Measurements from ENCODE around the gene XAF1.
"Not testable (repeated sequence)": the region's sequence is repeated elsewhere in the genome, so short reads cannot be mapped to it uniquely, and the experiment has no call there.

The XAF1 gene

GRCh38 chr17:6755281-6755680 is 565 bp upstream of the XAF1 start:
- no peak for DNase-seq

- peak; percentile 8 for DNase-seq
These were observed 682 bp downstream of the XAF1 start for GRCh38 chr17:6756425-6757031.

DNA sequence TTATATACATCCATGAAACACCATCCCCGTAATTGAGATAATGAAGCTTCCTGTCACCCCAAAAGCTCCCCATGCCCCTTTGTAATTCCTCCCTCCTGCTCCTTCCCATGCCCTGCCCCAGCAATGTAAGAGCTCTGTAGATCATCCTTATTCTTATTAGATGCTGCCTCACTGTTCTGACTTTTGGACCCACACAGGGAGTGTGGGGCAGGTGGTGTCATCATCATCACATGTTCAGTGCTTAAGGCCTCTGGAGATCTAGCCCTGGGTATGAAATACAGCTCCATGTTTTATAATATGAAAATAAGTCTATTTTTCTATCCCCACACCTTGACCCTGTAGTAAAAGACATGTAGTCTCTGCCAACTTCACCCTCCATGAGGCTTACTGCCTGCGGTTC is 1.9 kb downstream of the XAF1 start:
- DNase-seq, result no peak

DNA sequence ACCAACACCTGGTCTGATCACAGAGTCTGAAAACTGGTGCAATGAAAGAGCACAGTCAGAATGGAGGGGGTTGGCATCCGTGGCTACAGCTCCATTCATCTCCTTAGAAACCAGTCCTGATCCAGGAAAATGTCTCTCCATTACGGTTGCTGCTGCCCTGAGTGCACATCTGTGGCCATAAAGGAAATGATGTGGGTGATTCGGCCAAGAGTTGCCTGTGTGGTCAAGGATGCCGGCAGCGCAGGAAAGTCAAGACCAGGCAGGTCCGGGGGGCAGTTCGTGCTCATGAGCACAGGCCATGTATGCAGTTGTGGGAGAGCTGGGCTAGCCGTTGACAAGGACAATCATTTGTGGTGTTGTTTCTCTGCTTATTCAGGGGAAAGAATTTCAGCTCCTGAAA is 5.9 kb downstream of the XAF1 start:
- DNase-seq, result no peak

DNA sequence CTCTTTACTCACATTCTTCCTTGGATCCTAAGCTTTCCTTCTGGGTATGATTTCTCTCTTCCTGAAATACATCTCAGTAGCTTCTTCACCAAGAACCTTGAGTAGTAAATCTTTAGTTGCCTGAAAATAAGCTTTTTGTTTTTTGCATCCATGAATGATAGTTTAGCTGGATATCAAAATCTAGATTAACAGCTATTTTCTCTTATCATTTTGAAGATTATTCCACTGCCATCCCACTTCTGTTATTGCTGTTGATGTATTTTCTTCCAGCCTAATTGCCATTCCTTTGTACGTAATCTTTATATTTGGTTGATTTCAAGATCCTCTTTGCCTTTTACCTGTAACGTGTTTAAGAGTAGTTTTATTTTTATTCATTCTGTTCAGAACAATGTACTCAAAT is 12.6 kb downstream of the XAF1 start:
- no peak for DNase-seq

- DNase-seq, result no peak
These were observed 16.2 kb downstream of the XAF1 start for GRCh38 chr17:6772016-6772415.

DNA sequence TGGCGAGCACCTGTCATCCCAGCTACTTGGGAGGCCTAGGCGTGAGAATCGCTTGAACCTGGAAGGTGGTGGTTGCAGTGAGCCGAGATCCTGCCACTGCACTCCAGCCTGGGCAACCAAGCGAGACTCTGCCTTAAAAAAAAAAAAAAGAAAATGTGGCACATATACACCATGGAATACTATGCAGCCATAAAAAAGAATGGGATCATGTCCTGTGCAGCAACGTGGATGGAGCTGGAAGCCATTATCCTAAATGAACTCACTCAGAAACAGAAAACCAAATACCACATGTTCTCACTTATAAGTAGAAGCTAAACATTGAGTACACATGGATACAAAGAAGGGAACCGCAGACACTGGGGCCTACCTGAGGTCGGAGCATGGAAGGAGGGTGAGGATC is 19.1 kb downstream of the XAF1 start:
- DNase-seq, result not testable (repeated sequence)

GRCh38 chr17:6775871-6776405 is 20.1 kb downstream of the XAF1 start, which contains the start of gene FBXO39:
TSS of gene FBXO39 (plus strand) at chr17:6776215. CDS start at chr17:6779869, 3,654 bp downstream.
- DNase-seq, result no peak

DNA sequence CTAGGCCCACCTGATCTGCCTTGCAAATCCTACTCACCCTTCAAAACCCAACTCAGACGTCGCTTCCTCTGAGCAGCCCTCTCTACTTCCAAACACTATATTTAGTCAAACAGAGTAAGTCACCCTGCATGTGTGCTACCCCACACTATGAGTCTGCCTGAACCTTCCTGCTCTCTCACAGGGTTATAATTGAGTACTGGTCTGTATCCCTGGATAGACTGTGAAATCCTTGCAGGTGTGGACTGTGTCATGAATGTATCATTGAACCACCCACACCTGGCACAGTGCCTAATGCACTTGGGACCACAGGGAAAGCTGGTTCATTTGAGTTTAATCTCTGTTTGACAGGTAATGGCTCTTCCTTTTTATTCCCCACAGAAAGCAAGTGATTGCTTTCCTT is 23.6 kb downstream of the XAF1 start:
- no peak for DNase-seq

DNA sequence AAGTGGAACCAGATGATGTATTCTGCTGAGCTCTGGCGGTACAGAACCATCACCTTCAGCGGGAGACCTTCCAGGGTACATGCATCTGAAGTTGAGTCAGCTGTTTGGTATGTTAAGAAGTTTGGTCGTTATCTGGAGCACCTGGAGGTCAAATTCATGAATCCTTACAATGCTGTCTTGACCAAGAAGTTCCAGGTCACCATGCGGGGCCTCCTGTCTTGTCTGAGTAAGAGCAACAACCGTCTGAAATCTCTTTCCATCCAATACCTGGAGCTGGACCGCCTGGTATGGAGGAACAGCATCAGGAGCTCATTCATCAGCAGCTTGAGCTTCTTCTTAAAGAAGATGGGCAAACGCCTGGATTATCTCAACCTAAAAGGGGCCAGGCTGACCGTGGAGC is 24.2 kb downstream of the XAF1 start:
- no peak for DNase-seq

DNA sequence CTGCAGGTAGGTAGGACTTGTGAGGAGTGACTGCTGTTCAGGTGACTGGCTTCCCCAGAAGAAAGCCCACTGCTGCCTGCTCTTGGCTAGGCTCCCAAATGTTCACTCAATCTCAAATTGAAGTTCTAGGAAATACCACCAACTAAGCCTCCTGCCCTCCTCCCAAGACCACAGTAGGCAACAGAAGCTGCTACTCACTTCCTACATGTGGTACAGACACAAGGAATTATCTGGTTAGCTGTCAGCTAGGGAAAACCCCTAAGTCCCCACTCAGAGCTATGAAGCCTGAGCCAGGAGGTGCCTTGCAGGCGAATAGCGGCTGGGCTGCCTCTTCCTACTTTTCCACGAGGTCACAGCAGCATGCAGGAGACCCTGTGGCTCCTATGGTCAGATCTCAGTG is 25.0 kb downstream of the XAF1 start:
- no peak for DNase-seq

- no peak for DNase-seq
These were observed 26.4 kb downstream of the XAF1 start for GRCh38 chr17:6782244-6782643.

DNA sequence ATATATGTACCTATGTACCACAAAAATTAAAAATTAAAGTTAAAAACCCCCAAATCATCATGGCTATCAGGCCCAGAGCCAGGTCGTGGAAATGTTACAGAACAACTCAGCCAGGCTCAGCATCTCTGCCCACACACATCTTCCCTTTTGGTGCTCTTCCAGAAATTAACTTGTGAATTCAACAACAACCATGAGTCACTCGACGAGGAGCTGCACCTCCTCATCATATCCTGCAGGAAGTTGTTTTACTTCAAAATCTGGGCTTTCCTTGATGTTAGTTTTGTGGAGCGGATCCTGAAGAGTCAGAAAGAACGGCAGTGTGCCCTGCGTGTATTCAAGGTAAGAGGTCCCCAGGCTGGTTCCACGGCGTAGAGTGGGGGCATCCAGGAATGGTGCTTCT is 30.8 kb downstream of the XAF1 start:
- no peak for DNase-seq

DNA sequence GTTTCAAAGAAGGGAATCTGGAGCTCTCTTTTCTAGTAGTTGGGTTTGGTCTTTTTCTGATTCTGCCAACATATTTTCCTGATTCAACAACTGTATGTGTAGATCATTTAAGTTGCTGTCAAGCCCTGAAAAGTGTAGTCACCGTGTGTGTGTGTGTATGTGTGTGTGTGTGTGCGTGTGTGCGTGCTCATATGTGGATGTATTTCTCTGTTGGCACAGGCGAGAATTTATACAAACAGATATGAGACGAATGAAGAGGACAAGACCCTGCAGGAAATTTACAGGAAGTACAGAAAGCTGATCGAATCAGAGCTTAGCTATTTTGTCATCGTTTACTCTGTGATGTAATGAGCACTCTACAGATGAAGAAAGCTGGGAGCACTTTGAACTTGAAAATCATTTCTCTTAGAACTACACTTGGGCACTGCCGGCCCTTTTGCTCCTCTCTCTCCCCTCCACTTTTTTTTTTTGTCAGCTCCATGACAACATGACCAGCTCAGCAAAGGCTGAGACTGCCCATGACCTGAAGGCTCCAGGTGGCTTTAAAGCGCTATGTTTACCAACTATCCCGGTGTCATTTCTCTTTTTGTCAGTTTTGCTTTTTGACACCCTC is 31.3 kb downstream of the XAF1 start:
- DNase-seq, result no peak

DNA sequence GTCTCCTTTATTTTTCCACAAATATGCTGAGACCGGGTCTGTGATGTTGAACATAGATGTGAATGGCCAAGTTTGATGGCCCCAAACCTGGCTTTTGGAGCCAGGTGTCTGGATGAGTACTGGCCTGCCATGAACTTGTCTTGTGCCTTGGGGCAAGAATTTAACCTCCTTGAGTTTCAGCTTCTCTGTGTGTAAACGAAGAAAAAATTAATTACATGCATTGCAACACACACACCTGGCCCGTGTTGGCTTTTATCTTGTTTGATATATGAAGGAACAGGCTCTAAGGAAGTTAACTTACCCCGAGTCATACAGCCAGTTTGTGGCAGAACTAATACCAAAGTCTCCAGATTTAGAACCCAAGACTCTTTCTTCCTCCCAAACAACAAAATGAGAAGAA is 33.3 kb downstream of the XAF1 start:
- DNase-seq, result no peak

DNA sequence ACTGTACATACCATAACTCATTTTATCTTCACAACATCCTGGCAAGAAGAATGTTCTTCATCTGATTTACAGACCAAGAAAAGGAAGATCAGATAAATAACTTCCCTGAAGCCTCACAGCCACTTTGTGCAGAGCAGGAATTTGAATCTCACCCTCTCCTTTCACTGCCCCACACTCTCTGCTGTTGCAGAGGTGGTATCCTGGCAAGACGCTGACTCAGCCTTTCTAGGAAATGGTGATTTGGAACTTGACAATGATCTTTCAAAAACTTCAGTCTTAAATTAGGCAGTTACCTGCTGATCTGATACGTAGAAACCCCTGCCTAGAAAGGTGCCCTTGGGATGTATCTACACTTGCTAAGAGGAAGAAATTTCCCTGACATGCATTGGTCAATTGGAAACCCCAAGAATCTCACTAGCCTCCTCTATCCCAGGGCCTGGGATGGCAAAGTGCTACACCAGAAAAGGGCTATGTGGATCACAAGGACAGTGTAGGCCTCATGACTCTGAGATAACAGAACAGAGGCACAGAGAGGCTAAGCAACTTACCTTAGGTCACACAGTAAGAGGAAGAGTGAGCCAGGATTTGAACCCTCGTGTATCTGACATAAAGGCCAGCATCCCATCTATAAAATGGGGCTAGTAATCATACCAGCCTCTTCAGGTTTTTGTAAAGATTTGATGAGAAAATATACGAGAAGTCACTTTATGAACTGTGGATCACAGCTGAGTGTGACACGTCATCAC is 38.1 kb downstream of the XAF1 start:
- DNase-seq, result no peak

GRCh38 chr17:6796017-6796886 is 40.4 kb downstream of the XAF1 start:
- DNase-seq, result no peak

DNA sequence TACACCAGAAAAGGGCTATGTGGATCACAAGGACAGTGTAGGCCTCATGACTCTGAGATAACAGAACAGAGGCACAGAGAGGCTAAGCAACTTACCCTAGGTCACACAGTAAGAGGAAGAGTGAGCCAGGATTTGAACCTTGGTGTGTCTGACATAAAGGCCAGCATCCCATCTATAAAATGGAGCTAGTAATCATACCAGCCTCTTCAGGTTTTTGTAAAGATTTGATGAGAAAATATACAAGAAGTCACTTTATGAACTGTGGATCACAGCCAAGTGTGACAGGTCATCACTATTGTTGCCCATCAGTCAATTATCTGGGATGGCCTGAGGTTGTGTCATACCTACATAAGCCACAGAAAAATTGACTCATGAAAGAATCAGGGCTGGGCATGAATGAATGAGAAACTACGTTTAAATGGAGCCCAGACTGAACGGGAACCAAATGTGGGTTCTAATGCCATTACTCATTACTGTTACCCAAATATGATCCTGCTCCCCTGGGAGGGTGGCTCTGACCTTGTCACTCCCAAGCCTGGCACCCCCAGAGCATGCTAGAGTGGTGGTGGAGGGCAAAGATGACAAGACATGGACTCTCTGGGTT is 41.1 kb downstream of the XAF1 start:
- DNase-seq, result no peak

DNA sequence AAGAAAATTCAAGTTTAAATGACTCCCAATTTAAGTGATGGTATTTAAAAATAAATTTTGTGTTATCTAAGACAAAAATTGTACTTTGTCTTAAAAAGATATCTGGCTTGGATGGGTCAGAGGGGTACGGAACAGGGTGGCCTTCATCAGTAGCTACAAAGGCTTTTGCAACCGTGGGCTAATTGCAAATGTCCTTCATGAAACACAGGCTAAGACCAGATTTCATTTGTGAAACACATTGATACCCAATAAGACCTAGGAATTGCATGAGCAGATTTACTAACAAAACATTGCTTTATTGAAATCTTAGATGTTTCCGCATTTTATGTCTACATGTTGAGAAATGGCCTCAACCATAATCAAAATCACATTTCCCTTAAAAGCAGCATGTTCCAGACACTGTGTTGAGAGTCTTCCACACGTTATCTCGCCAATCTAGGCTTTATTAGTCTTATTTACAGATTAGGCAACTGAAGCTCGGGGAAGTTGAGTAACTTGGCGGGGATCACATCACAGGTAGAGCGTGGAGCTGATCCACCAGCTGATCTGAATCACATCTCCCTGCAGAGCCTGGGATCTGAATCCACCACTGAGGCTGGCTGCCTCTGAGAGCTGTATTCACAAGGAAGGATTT is 42.0 kb downstream of the XAF1 start:
- DNase-seq, result no peak

DNA sequence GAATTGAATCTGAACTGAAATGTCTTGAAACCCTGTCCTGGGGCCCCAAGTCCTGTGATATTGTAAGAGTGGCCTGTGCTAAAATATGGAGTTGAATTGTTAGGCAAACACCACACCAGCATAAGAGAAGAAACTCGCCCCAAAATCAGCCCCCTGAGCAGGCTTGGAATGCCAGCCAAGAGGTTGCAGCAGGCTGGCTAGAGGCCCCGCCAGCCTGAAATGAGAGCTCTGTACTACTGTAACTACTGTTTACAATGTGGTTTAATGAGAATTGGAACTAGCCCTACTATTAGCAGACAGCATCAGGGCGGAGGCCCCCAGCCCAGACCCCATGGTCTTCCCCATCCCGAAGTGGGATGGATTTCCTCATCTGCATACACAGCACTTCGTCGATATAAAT is 43.9 kb downstream of the XAF1 start:
- DNase-seq, result no peak

GRCh38 chr17:6800422-6801027 is 44.7 kb downstream of the XAF1 start:
- peak; percentile 22 for DNase-seq

GRCh38 chr17:6811510-6811909 is 55.7 kb downstream of the XAF1 start:
- DNase-seq, result no peak
